ENCODE data around the gene MICAL2. TPM values are rescaled to one million over a fixed set of nuclear protein-coding genes. Genes with fewer than 3 reads are reported as not detected.
A peak's percentile ranks its signal among the peaks of the same experiment; 100 is the strongest.

The MICAL2 gene
- total RNA-seq, 2 donors from 2014 or later, result 13.1 to 285 TPM

DNA sequence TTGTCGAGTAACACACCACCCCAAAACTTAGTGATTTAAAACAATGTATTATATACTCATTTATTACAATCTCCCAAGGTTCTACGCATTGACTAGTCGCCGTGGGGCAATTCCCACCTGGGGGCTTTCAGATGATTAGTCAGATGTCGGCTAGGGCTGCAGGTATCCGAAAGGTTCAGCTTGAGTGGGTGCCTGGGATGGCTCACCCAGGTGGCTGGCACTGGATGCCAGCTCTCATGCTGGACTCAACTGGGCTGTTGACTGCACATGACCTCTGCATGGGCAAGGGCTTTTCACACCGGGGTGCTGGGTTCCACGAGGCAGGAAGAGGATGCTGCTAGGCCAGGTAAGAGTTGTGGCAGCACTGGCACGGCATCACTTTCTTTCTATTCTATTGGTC is 21.9 kb upstream of the MICAL2 start:
- H3K4me3 ChIP-seq, result no peak overlapping the region
- DNase-seq (ENCODE audit: low spot score), result no peak
- H3K4me1 ChIP-seq (replicated peaks), result no peaks in the 10 kb centered on the region
- no peak for TF ChIP-seq POLR2A (IDR thresholded peaks at IDR 0.05)
- TF ChIP-seq POLR2AphosphoS5 (IDR thresholded peaks at IDR 0.05), result no peak
- TF ChIP-seq, protein P1, sequence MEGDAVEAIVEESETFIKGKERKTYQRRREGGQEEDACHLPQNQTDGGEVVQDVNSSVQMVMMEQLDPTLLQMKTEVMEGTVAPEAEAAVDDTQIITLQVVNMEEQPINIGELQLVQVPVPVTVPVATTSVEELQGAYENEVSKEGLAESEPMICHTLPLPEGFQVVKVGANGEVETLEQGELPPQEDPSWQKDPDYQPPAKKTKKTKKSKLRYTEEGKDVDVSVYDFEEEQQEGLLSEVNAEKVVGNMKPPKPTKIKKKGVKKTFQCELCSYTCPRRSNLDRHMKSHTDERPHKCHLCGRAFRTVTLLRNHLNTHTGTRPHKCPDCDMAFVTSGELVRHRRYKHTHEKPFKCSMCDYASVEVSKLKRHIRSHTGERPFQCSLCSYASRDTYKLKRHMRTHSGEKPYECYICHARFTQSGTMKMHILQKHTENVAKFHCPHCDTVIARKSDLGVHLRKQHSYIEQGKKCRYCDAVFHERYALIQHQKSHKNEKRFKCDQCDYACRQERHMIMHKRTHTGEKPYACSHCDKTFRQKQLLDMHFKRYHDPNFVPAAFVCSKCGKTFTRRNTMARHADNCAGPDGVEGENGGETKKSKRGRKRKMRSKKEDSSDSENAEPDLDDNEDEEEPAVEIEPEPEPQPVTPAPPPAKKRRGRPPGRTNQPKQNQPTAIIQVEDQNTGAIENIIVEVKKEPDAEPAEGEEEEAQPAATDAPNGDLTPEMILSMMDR (IDR thresholded peaks at IDR 0.05), result no peak
- 86% methylated on average over 9 of the region's 9 CpGs for WGBS
- intact Hi-C loops (cut with DNase I), result loop anchor here (10.0 kb wide), 1 partner anchor 346 kb away; no protein-coding TSS in a partner anchor
- H3K27me3 ChIP-seq (replicated peaks; ENCODE audit: insufficient read depth), result no peaks in the 10 kb centered on the region
- no peaks in the 10 kb centered on the region for H3K9me3 ChIP-seq
- peak overlapping the region in 1 of 2 donors; percentile 77 for H3K27ac ChIP-seq
- H3K36me3 ChIP-seq, result no peaks in the 10 kb centered on the region

DNA sequence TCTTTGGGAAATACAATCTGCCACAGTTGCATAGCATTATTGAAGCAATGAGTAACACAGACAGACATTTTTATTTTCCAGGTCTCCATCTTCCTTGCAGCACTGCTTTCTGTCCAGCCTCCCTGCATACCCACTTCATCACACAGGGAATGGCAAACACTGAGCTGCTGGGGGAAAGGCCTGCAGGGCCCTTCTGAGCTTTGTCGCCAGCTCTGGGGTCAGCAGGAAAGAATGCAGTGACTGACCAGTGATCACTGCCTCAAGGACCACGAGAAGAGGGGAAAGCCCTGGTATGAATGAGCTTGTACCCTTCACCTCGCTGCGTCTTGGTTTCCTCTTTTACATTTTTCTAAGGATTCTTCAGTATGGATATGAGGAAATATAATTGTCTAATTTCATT is 21.3 kb upstream of the MICAL2 start:
- no peak for DNase-seq (ENCODE audit: low spot score)
- intact Hi-C loops (cut with DNase I), result loop anchor here (10.0 kb wide), 1 partner anchor 346 kb away; no protein-coding TSS in a partner anchor
- H3K27me3 ChIP-seq (replicated peaks; ENCODE audit: insufficient read depth), result no peaks in the 10 kb centered on the region
- no peaks in the 10 kb centered on the region for H3K9me3 ChIP-seq
- no peak overlapping the region for H3K27ac ChIP-seq
- H3K4me1 ChIP-seq (replicated peaks), result no peaks in the 10 kb centered on the region
- no peak overlapping the region for H3K4me3 ChIP-seq
- no peaks in the 10 kb centered on the region for H3K36me3 ChIP-seq
- 92% methylated on average over 4 of the region's 4 CpGs for WGBS
- TF ChIP-seq POLR2AphosphoS5 (IDR thresholded peaks at IDR 0.05), result no peak
- TF ChIP-seq POLR2A (IDR thresholded peaks at IDR 0.05), result no peak
- TF ChIP-seq, protein P1 (IDR thresholded peaks at IDR 0.05), result no peak

DNA sequence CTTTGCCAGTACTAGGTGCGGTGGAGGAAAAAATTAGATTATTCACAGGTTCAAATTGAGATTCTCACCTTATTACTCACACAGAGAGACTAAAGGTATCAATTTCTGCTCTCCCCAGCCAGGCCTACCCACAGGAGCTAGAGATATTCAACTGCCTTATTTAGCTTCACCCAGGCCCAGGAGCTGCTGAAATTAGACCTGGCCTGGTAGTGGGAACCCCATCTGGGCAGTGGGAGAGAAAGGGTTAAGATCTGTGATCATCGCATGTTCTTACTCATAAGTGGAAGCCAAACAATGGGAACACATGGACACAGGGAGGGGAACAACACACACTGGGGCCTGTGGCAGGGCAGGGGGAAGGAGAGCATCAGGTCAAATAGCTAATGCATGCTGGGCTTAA is 20.9 kb upstream of the MICAL2 start:
- no peaks in the 10 kb centered on the region for H3K4me1 ChIP-seq (replicated peaks)
- no peaks in the 10 kb centered on the region for H3K36me3 ChIP-seq
- DNase-seq (ENCODE audit: low spot score), result no peak
- no peak overlapping the region for H3K4me3 ChIP-seq
- intact Hi-C loops (cut with DNase I), result loop anchor here (10.0 kb wide), 1 partner anchor 345 kb away; no protein-coding TSS in a partner anchor
- H3K9me3 ChIP-seq, result no peaks in the 10 kb centered on the region
- no peak overlapping the region for H3K27ac ChIP-seq
- 66% methylated on average over 2 of the region's 2 CpGs for WGBS
- TF ChIP-seq, protein P1 (IDR thresholded peaks at IDR 0.05), result no peak
- no peak for TF ChIP-seq POLR2AphosphoS5 (IDR thresholded peaks at IDR 0.05)
- no peak for TF ChIP-seq POLR2A (IDR thresholded peaks at IDR 0.05)
- no peaks in the 10 kb centered on the region for H3K27me3 ChIP-seq (replicated peaks; ENCODE audit: insufficient read depth)

DNA sequence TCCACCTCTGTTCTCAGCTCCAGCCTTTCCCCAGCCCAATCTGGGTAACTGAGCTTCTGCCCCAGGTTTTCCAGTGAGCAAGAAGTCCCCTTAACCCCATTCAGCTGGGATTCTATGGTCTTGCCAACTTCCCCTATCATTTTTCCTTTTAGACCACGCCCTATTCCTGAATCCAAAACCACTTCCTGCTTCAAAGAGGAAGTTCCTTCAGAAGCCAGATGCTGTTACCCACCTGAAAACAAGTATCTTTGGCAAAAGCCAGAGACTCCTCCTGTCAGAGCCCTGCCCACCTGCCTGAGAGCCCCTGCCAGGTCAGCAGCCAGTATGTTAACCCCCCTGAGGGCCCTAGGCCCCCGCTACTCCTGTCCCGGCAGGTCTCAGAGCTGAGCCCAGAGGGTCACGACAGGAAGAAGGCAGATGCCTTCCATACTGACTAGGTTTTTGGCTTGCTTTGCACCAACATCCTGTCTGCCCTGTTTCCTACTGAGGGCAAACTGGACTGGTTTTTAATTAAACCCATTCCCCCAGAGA is 20.3 kb upstream of the MICAL2 start:
- Histone ChIP-seq H3K27me3 (replicated peaks; ENCODE audit: insufficient read depth) (no peaks in the 10 kb centered on the region), H3K9me3 (no peaks in the 10 kb centered on the region), H3K36me3 (no peaks in the 10 kb centered on the region), H3K4me1 (replicated peaks) (no peaks in the 10 kb centered on the region), H3K4me3 (no peak overlapping the region), H3K27ac (no peak overlapping the region)
- WGBS, result 57% methylated on average over 4 of the region's 4 CpGs
- intact Hi-C loops (cut with DNase I), result no loop called here
- TF ChIP-seq POLR2AphosphoS5 (IDR thresholded peaks at IDR 0.05) (no peak), POLR2A (IDR thresholded peaks at IDR 0.05) (no peak)
- TF ChIP-seq, protein P1 (IDR thresholded peaks at IDR 0.05), result no peak
- no peak for DNase-seq (ENCODE audit: low spot score)

DNA sequence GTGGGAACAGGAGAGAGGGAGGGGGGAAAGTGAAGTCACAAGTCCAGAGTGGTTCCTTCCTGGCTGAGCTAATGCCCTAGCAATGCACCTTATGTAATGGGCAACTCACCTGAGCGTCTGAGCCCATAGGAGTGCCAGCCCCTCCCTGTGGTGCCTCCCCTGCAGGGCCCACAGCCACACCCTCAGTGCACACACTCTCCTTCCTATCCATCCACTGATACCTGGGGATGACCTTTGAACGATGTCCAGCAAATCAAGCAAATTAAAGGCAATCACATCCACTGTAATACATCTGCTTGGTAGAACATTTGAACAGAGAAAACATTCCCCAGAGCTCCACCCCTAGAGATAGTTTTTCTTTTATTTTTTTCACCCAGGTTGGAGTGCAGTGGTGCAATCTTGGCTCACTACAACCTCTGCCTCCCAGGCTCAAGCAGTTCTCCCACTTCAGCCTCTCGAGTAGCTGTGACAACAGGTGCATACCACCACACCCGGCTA is 19.6 kb upstream of the MICAL2 start:
- Histone ChIP-seq H3K27ac (no peak overlapping the region), H3K36me3 (no peaks in the 10 kb centered on the region), H3K27me3 (replicated peaks; ENCODE audit: insufficient read depth) (no peaks in the 10 kb centered on the region), H3K4me1 (replicated peaks) (no peaks in the 10 kb centered on the region), H3K4me3 (no peak overlapping the region), H3K9me3 (no peaks in the 10 kb centered on the region)
- TF ChIP-seq, protein P1 (IDR thresholded peaks at IDR 0.05), result no peak
- TF ChIP-seq POLR2AphosphoS5 (IDR thresholded peaks at IDR 0.05) (no peak), POLR2A (IDR thresholded peaks at IDR 0.05) (no peak)
- intact Hi-C loops (cut with DNase I), result no loop called here
- DNase-seq (ENCODE audit: low spot score), result no peak
- WGBS, result 80% methylated on average over 4 of the region's 4 CpGs
